Mucosa of descending colon (tissue), 3 donors: ENCODE results near the gene MYMK. TPM values are rescaled to one million over a fixed set of nuclear protein-coding genes. Genes with fewer than 3 reads are reported as not detected.

Source experiments
- ATAC-seq: fragments of 200-7000 bp; cut with Tn5 transposase; one replicate; pipeline ENCODE4 v1.9.1; 2020; ENCODE audit warnings: mild to moderate bottlenecking, moderate library complexity
- DNase-seq, 3 donors: peaks; one replicate each; pipeline ENCODE4 v3.0.0-alpha.2; 2020
- H3K36me3 ChIP-seq: fragments of 200-600 bp; one replicate; pipeline ENCODE4 v1.8.0; 2021; ENCODE audit warnings: low read depth, mild to moderate bottlenecking
- H3K4me1 ChIP-seq: fragments of 200-600 bp; one replicate; pipeline ENCODE4 v1.8.0; 2021; ENCODE audit warnings: low read depth, mild to moderate bottlenecking
- H3K4me3 ChIP-seq: fragments of 200-600 bp; one replicate; pipeline ENCODE4 v1.8.0; 2021; ENCODE audit warnings: mild to moderate bottlenecking
- H3K9me3 ChIP-seq: fragments of 200-600 bp; one replicate; pipeline ENCODE4 v1.8.0; 2021; ENCODE audit warnings: mild to moderate bottlenecking
- CTCF ChIP-seq: fragments of 200-600 bp; IDR thresholded peaks from one replicate; pipeline ENCODE4 v1.8.0; 2022; ENCODE audit warnings: antibody characterized with exemption, mild to moderate bottlenecking
- intact Hi-C, 2 donors: fragments of 100-400 bp; cut with DNase I in 1 of 2; cut with micrococcal nuclease in 1 of 2; formaldehyde crosslinking; loops; one replicate each; pipeline versions ENCODE4 v1.11.0 to v1.11.1; 2022; cut with DNase I, micrococcal nuclease
- long read RNA-seq, 2 donors: library from polyadenylated mRNA; unstranded; transcript quantifications; one replicate each; pipeline ENCODE4 v2.0.0, GENCODE V29; 2019 to 2021
- total RNA-seq, 3 donors: library from RNA; stranded (reverse); fragmentation: NEBNext Ultra II Directional in 2 of 3; extraction: Animal tissue kit (Norgen Biotek cat#: 25700) in 2 of 3; gene quantifications; one replicate each; pipeline versions ENCODE4 v1.2.1 to v1.2.4, GENCODE V29; 2021 to 2023
- donor health status: DM: no; HTN: no; CAD: no; lungs with moderate emphysema.
- donor health status: DM: no; HTN: no; CAD: no.
- donor health status: DM: no; HTN: yes; CAD: no.

Gene MYMK
- total RNA-seq, result not detected
- long read RNA-seq, donor 1, result 0 reads
- long read RNA-seq, donor 2, result 0 reads

GRCh38 chr9:133524679-133525228 lies at the start of gene MYMK:
TSS of gene MYMK (minus strand) at chr9:133524959. CDS start at chr9:133524844, 115 bp downstream.
- H3K4me3 ChIP-seq, result no peak within 1 kb of the TSS
- no peak for ATAC-seq
- peaks cover 3% of the 10 kb centered on the region for H3K4me1 ChIP-seq
- H3K9me3 ChIP-seq, result no peaks in the 10 kb centered on the region
- no peaks in the 10 kb centered on the region for H3K36me3 ChIP-seq
- no peak for TF ChIP-seq CTCF
- DNase-seq, result peak in 1 of 3 donors; percentile 37
- intact Hi-C loops, result no loop called here

DNA sequence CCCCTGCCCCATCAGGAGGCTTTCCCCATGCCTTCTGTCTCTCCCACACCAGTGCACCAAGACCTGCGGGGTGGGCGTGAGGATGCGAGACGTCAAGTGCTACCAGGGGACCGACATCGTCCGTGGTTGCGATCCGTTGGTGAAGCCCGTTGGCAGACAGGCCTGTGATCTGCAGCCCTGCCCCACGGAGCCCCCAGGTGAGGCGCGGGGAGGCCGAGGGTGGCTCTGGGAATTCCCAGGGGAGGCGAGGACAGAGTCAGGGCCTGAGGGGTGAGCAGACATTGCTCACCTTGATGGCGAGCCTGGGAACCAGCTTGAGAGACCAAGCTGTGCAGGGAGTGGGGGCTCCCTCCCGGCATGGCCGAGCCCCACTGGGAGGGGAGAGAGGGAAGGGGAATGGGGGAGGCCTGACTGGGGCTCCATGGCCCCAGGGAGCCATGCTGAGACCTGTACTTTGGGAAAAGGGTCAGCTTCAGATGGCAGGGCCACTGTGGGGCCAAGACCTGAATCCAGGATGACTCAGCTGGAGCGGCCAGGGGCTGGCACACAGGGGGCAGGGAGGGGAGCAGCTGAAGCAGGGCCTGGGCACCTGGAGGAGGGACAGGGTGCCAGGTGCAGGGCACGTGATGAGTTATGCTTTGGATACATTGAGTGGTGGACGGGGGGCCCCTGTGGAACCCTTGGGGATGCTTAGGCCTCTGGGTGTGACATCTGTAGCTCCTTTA lies 49.2 kb upstream of the MYMK start:
- H3K4me1 ChIP-seq, result no peaks in the 10 kb centered on the region
- no peak overlapping the region for H3K4me3 ChIP-seq
- no peaks in the 10 kb centered on the region for H3K36me3 ChIP-seq
- no peak for DNase-seq
- no peak for ATAC-seq
- intact Hi-C loops, result no loop called here
- H3K9me3 ChIP-seq, result no peaks in the 10 kb centered on the region
- TF ChIP-seq CTCF, result no peak

GRCh38 chr9:133572821-133573361 lies 48.1 kb upstream of the MYMK start:
- TF ChIP-seq CTCF, result no peak
- no peak overlapping the region for H3K4me3 ChIP-seq
- H3K36me3 ChIP-seq, result no peaks in the 10 kb centered on the region
- no peaks in the 10 kb centered on the region for H3K4me1 ChIP-seq
- DNase-seq (no peak), ATAC-seq (peak; percentile 6)
- no peaks in the 10 kb centered on the region for H3K9me3 ChIP-seq
- intact Hi-C loops, result no loop called here

- no peak for TF ChIP-seq CTCF
- Histone ChIP-seq H3K4me1 (no peaks in the 10 kb centered on the region), H3K4me3 (no peak overlapping the region), H3K36me3 (no peaks in the 10 kb centered on the region), H3K9me3 (no peaks in the 10 kb centered on the region)
- DNase-seq, result no peak
- ATAC-seq, result no peak
- intact Hi-C loops, result no loop called here
These were observed 47.3 kb upstream of the MYMK start for GRCh38 chr9:133571896-133572595.

GRCh38 chr9:133571391-133571890 lies 46.7 kb upstream of the MYMK start:
- Histone ChIP-seq H3K9me3 (no peaks in the 10 kb centered on the region), H3K36me3 (no peaks in the 10 kb centered on the region), H3K4me3 (no peak overlapping the region), H3K4me1 (no peaks in the 10 kb centered on the region)
- intact Hi-C loops, result no loop called here
- ATAC-seq (no peak), DNase-seq (no peak)
- no peak for TF ChIP-seq CTCF
